Upper lobe of left lung (tissue), 4 donors: ENCODE measurements around the gene HOXC11.
A peak's percentile ranks its signal among the peaks of the same experiment; 100 is the strongest.

ENCODE experiments used
- EP300 ChIP-seq, 4 donors: sonication (generic); formaldehyde crosslinking; IDR thresholded peaks; one replicate each; pipeline ENCODE4 v1.5.1; 2017; ENCODE audit warnings: antibody characterized with exemption in 4 of 4, control low read depth in 2 of 4
- POLR2A ChIP-seq, 4 donors: fragments of 450-650 bp; IDR thresholded peaks; one replicate each; pipeline ENCODE4 v1.5.1; 2016 to 2017; ENCODE audit warnings: antibody characterized with exemption in 4 of 4, mild to moderate bottlenecking in 2 of 4
- POLR2AphosphoS5 ChIP-seq, 2 donors: sonication (generic); formaldehyde crosslinking; IDR thresholded peaks; one replicate each; pipeline ENCODE4 v1.5.1; 2017; ENCODE audit warnings: antibody characterized with exemption in 2 of 2
- TF ChIP-seq, protein P1 (sequence below), 6 experiments: fragments of 450-650 bp in 4 of 6; fragments of 200-600 bp in 2 of 6; sonication (generic) in 2 of 6; IDR thresholded peaks; one replicate each; pipeline ENCODE4 v1.5.1; 2016 to 2019; ENCODE audit warnings: antibody characterized with exemption in 6 of 6

DNA sequence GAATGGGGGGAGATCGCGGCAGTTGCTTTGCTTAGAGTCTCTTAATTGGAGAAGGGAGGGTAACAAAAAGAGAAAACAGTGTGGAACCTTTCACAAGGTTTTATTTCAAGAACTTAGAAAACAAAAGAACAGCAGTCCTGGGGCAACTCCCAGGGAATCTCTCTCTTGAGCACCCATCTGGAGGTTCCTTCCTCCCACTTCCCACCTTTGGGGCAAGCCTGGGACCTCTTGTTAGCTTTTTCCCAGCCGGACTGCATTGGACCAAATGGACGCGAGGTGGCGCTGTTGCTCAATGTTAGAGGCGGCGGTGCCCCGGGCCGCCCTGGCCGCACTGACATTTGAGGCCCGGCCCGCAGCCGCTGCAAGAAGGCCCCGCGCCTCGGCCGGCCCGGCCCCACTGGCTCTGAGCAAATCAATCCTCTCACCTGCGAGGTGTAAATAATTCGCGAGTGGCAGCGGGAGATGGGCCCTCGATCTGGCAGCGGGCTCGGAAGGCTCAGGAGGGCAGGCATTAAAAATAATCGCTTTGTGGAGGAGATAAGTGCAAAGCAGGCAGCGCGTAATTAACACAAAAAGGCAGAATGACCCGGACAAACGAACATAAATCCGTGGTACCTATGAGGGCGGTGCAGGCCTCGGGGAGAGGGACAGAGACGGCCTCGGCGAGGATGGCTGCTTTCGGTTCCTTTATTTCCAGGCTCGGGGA lies 33.1 kb downstream of the HOXC11 start:
- TF ChIP-seq, protein P1, sequence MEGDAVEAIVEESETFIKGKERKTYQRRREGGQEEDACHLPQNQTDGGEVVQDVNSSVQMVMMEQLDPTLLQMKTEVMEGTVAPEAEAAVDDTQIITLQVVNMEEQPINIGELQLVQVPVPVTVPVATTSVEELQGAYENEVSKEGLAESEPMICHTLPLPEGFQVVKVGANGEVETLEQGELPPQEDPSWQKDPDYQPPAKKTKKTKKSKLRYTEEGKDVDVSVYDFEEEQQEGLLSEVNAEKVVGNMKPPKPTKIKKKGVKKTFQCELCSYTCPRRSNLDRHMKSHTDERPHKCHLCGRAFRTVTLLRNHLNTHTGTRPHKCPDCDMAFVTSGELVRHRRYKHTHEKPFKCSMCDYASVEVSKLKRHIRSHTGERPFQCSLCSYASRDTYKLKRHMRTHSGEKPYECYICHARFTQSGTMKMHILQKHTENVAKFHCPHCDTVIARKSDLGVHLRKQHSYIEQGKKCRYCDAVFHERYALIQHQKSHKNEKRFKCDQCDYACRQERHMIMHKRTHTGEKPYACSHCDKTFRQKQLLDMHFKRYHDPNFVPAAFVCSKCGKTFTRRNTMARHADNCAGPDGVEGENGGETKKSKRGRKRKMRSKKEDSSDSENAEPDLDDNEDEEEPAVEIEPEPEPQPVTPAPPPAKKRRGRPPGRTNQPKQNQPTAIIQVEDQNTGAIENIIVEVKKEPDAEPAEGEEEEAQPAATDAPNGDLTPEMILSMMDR (IDR thresholded peaks at IDR 0.05): peak; percentile 92 to 96 (median 94)
- TF ChIP-seq POLR2AphosphoS5 (IDR thresholded peaks at IDR 0.05) (no peak), POLR2A (IDR thresholded peaks at IDR 0.05) (no peak), EP300 (IDR thresholded peaks at IDR 0.05) (no peak)
